ENCODE results near the gene ME3.

DNA sequence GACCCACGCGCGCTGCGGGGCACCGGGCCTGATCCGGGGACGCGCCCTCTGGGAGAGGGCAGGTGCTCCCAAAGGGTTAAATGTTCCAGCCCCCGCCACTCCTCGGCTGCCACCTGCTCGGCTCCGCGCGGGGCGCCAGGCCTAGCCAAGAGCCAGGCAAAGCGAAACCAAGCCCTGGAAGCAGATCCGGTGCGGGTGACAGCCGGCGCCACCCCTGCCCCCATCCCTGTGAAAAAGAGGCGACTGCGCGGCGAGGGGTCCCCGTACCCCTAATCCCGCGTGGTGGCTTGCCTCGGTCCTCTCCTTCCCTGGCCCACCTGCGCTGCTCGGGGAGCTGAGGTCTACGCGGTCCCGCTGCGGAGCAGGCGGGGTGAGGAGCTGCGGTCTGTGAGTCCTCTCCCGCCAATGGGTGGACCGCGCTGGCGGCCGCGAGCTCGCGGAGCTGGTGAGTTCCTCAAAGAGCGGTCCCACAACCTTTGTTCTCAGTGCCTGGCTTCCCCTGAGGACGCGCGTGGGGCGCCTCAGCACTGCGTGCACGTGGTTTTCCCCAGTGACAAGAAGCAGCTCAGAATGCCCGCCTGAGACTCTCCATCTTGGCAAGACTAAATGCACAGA, at the start of gene ME3:
- TF ChIP-seq, protein P1, sequence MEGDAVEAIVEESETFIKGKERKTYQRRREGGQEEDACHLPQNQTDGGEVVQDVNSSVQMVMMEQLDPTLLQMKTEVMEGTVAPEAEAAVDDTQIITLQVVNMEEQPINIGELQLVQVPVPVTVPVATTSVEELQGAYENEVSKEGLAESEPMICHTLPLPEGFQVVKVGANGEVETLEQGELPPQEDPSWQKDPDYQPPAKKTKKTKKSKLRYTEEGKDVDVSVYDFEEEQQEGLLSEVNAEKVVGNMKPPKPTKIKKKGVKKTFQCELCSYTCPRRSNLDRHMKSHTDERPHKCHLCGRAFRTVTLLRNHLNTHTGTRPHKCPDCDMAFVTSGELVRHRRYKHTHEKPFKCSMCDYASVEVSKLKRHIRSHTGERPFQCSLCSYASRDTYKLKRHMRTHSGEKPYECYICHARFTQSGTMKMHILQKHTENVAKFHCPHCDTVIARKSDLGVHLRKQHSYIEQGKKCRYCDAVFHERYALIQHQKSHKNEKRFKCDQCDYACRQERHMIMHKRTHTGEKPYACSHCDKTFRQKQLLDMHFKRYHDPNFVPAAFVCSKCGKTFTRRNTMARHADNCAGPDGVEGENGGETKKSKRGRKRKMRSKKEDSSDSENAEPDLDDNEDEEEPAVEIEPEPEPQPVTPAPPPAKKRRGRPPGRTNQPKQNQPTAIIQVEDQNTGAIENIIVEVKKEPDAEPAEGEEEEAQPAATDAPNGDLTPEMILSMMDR (IDR thresholded peaks at IDR 0.05): no peak
- no peak for TF ChIP-seq EZH2 (IDR thresholded peaks at IDR 0.05; ENCODE audit: borderline replicate concordance, insufficient read depth, low read depth, low read length, poor library complexity, severe bottlenecking)
